ENCODE measurements around the gene DOCK11.
A peak's percentile ranks its signal among the peaks of the same experiment; 100 is the strongest.

DOCK11 gene

DNA sequence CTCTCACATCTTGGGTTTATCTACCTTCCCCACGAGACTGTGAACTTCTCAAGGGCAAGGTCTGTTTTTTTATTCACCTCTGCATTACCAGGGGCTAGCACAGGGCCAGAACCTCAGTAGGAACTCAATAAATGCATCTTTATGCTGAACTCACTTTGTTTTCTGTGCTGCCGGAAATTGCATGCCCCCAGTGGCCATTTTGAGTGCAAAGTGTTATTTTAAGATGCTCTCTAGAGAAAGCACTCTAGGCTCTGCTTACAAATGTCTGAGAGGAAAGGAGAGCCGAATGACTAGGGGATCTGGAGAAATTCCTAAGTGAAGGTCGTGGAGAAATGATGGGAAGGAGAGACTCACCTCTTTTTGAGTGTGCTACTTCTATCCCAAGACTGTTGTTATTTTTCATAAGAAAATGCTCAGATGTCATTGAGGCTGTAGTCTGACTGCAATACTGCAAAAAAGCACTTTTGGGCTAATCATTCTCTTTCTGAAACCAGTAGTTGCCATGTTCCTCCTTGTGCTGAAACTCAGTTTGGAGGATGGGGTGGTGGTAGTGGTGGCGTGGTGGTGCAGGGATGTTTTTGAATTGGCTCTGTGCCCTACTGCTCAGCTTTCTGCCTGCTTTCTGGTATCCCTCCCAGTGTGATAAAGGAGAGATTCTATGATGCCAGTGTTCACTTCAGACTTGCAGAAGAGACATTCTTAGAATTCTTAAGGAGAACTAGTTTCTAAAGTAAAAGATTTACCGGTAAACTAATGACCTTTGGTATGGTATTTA, 41.3 kb downstream of the DOCK11 start:
- no peak overlapping the region for H3K9ac ChIP-seq (ENCODE audit: low read depth, low read length)
- peaks cover 12% of the 10 kb centered on the region for H3K4me1 ChIP-seq (ENCODE audit: control insufficient read depth, insufficient read depth, low read length)
- H3K4me2 ChIP-seq (ENCODE audit: low read length), result peak overlapping the region; percentile 5
- no peaks in the 10 kb centered on the region for H3K36me3 ChIP-seq (ENCODE audit: insufficient read depth, low read length)
- H3K27me3 ChIP-seq (ENCODE audit: control insufficient read depth, insufficient read depth, low read length), result no peaks in the 10 kb centered on the region
- H3K4me3 ChIP-seq (ENCODE audit: low read length), result no peak overlapping the region
- H3K9me3 ChIP-seq (replicated peaks; ENCODE audit: low read length), result no peaks in the 10 kb centered on the region

DNA sequence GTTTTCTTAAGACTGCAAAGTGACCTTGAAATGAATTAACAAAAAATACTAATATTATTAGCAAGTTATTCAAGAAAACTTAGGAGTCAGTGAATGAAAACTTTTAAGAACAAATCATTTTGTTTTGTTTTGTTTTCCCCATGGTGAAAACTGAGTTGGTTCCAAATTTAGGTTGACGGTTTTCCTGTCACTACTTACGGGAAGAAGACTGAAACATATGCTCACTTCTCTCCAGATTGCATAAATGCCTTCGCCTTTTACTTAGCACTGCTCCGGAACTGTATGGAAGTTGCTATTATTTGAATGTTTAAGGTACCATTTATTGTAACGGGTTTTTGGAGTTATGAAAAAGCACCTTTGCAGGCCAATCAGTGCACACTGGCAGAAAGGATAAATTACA, 42.8 kb downstream of the DOCK11 start:
- Histone ChIP-seq H3K4me2 (ENCODE audit: low read length) (no peak overlapping the region), H3K36me3 (ENCODE audit: insufficient read depth, low read length) (no peaks in the 10 kb centered on the region), H3K9ac (ENCODE audit: low read depth, low read length) (no peak overlapping the region), H3K9me3 (replicated peaks; ENCODE audit: low read length) (no peaks in the 10 kb centered on the region), H3K4me3 (ENCODE audit: low read length) (no peak overlapping the region), H3K4me1 (ENCODE audit: control insufficient read depth, insufficient read depth, low read length) (peaks cover 12% of the 10 kb centered on the region), H3K27me3 (ENCODE audit: control insufficient read depth, insufficient read depth, low read length) (no peaks in the 10 kb centered on the region)

DNA sequence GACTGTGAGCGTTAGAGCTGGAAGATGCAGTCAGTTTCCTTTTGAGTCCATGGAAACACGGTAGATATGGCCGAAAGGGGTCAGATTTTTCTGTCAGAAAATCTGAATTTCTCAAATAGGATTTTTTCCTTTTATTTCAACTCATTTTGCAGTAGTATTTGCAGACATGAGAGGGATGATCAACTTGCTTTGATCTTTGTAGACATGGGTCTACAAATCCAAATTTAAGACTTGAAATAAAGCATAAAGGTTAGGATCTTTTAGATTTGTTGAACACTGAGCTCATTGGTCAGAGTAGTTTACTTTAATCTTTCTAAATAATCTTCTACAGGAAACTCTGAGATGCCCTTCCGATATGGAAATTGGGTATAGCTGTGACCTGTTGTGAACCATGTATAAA, 44.7 kb downstream of the DOCK11 start:
- Histone ChIP-seq H3K36me3 (ENCODE audit: insufficient read depth, low read length) (no peaks in the 10 kb centered on the region), H3K27me3 (ENCODE audit: control insufficient read depth, insufficient read depth, low read length) (no peaks in the 10 kb centered on the region), H3K4me2 (ENCODE audit: low read length) (no peak overlapping the region), H3K9ac (ENCODE audit: low read depth, low read length) (no peak overlapping the region), H3K9me3 (replicated peaks; ENCODE audit: low read length) (no peaks in the 10 kb centered on the region), H3K4me3 (ENCODE audit: low read length) (no peak overlapping the region), H3K4me1 (ENCODE audit: control insufficient read depth, insufficient read depth, low read length) (peaks cover 7% of the 10 kb centered on the region)

DNA sequence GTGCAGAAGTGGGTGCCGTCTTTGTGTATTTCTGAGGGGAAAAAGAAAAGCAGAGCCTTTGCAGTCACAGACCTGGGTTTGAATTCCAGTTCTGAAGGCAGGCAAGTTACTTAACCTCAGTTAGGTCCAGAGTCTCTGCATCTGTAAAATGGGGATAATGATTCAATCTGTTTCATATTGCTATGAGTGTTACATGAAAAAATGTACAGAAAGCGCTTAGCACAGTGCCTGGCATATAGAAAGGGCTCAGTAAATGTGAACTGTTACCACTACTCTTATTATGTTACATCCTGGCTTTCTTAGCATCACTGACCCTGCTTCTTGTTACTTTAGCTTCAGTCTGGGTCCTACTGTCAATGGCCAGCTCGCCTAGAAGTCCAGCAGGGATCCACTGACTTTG, 45.9 kb downstream of the DOCK11 start:
- H3K27me3 ChIP-seq (ENCODE audit: control insufficient read depth, insufficient read depth, low read length), result no peaks in the 10 kb centered on the region
- H3K36me3 ChIP-seq (ENCODE audit: insufficient read depth, low read length), result no peaks in the 10 kb centered on the region
- H3K4me3 ChIP-seq (ENCODE audit: low read length), result no peak overlapping the region
- peaks cover 12% of the 10 kb centered on the region for H3K4me1 ChIP-seq (ENCODE audit: control insufficient read depth, insufficient read depth, low read length)
- H3K4me2 ChIP-seq (ENCODE audit: low read length), result no peak overlapping the region
- H3K9me3 ChIP-seq (replicated peaks; ENCODE audit: low read length), result no peaks in the 10 kb centered on the region
- H3K9ac ChIP-seq (ENCODE audit: low read depth, low read length), result no peak overlapping the region

DNA sequence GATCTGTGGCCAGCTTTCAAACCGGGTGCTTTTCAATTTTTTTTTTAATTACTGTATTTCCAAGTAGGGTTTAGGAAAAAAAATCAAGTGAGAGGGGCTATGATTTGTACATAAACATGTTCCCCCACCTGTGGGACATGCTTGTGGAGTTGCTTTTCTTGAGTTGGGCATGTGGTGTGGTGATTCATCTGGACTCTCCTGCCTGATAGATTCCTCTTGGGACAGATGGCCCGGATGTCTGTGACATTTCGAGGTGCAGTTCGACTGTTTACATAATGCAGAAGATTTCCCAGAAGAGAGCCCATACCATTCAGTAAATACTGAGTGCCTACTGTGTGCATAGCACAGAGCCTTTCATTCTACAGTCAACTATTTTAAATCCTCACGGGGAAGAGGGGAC, 49.9 kb downstream of the DOCK11 start:
- Histone ChIP-seq H3K4me1 (ENCODE audit: control insufficient read depth, insufficient read depth, low read length) (peaks cover 7% of the 10 kb centered on the region), H3K4me2 (ENCODE audit: low read length) (no peak overlapping the region), H3K9ac (ENCODE audit: low read depth, low read length) (no peak overlapping the region), H3K27me3 (ENCODE audit: control insufficient read depth, insufficient read depth, low read length) (no peaks in the 10 kb centered on the region), H3K36me3 (ENCODE audit: insufficient read depth, low read length) (no peaks in the 10 kb centered on the region), H3K9me3 (replicated peaks; ENCODE audit: low read length) (no peaks in the 10 kb centered on the region), H3K4me3 (ENCODE audit: low read length) (no peak overlapping the region)

DNA sequence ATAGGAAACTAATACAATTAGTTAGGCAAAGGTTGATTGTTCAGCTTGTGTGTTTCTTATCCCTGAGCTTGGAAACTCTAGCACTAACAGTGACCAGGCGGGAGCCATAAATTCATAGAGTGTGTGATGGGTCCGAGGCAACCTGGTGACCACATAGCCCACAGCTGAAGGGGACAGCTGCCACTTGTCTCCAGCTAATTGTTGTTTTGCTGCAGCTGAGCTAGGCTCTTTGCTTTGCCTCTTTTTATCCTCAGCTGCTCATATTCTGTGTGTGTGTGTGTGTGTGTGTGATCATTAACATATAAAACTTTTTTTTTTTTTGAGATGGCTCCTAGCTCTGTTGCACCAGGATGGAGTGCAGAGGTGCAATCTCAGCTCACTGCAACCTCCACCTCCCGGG, 53.2 kb downstream of the DOCK11 start:
- no peak overlapping the region for H3K4me2 ChIP-seq (ENCODE audit: low read length)
- no peak overlapping the region for H3K9ac ChIP-seq (ENCODE audit: low read depth, low read length)
- H3K4me3 ChIP-seq (ENCODE audit: low read length), result no peak overlapping the region
- H3K4me1 ChIP-seq (ENCODE audit: control insufficient read depth, insufficient read depth, low read length), result peaks cover 11% of the 10 kb centered on the region
- no peaks in the 10 kb centered on the region for H3K27me3 ChIP-seq (ENCODE audit: control insufficient read depth, insufficient read depth, low read length)
- H3K36me3 ChIP-seq (ENCODE audit: insufficient read depth, low read length), result no peaks in the 10 kb centered on the region
- no peaks in the 10 kb centered on the region for H3K9me3 ChIP-seq (replicated peaks; ENCODE audit: low read length)

DNA sequence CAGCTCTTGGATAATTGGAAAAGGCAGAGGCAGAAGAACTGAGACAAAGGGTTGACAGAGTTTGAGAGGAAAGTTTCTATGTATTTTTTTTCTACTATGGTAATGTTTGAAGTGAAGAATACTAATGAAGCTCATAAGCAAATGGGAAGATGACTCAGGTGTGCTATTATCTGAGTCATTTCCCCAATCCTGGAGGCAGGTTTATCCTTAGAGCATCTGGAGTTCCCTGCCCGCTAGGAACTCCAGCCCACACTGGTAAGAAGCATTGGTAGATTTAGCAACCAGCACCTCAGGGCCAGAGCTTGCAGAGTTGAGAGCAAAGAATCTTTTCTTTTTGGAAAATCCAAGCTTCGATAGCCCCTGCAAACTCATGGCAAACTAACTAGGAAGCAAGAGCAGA, 55.2 kb downstream of the DOCK11 start:
- Histone ChIP-seq H3K4me2 (ENCODE audit: low read length) (no peak overlapping the region), H3K4me1 (ENCODE audit: control insufficient read depth, insufficient read depth, low read length) (peaks cover 8% of the 10 kb centered on the region), H3K27me3 (ENCODE audit: control insufficient read depth, insufficient read depth, low read length) (no peaks in the 10 kb centered on the region), H3K36me3 (ENCODE audit: insufficient read depth, low read length) (no peaks in the 10 kb centered on the region), H3K4me3 (ENCODE audit: low read length) (no peak overlapping the region), H3K9me3 (replicated peaks; ENCODE audit: low read length) (no peaks in the 10 kb centered on the region), H3K9ac (ENCODE audit: low read depth, low read length) (no peak overlapping the region)

DNA sequence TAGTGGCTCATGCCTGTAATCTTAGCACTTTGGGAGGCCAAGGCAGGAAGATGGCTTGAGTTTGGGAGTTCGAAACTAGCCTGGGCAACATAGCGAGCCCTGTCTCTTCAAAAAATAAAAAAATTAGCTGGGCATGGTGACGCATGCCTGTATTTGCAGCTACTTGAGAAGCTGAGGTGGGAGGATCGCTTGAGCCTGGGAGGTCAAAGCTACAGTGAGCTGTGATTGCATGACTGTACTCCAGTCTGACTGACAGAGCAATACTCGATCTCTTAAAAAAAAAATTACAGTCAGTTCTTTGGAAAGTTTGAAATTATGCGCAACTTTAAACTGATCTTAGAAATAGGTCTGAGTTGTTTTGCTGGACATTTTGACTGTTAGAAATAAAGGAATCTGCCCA, 55.8 kb downstream of the DOCK11 start:
- H3K9ac ChIP-seq (ENCODE audit: low read depth, low read length), result no peak overlapping the region
- H3K4me2 ChIP-seq (ENCODE audit: low read length), result no peak overlapping the region
- no peaks in the 10 kb centered on the region for H3K27me3 ChIP-seq (ENCODE audit: control insufficient read depth, insufficient read depth, low read length)
- H3K4me3 ChIP-seq (ENCODE audit: low read length), result no peak overlapping the region
- peaks cover 6% of the 10 kb centered on the region for H3K4me1 ChIP-seq (ENCODE audit: control insufficient read depth, insufficient read depth, low read length)
- H3K36me3 ChIP-seq (ENCODE audit: insufficient read depth, low read length), result no peaks in the 10 kb centered on the region
- no peaks in the 10 kb centered on the region for H3K9me3 ChIP-seq (replicated peaks; ENCODE audit: low read length)

DNA sequence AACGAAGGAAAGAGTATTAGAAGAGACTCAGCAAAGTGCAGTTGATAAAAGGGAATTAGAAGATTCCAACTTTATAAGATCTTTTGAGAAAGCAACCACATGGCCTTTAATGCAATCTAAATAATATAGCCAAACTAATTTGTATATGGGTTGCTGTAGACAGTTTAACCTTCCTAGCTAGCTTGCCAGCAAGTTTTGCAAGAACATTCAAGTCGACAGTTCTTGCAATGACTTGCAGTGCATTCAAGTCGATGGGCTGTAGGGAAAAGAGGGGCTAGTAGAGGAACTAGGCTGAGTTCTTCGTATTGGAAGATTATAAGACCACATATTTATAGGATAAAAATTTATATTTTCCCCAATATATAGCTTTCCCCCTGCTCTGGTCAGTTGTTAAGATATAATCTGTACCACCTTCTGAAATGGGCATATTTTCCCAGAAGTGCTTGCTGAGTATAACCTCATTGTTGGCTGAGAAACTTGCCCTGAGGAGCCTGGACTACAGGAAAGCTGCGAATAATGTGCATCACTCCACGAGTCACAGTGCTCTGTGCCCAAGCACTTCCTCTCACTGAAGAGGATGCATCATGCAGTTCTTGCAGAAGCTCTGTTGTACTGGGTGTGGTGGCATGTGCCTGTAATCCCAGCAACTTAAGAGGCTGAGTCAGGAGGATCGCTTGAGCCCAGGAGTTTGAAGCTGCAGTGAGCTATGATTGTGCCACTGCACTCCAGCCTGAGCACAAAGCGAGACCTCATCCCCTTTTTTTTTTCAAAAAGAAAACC, 56.7 kb downstream of the DOCK11 start:
- Histone ChIP-seq H3K4me2 (ENCODE audit: low read length) (no peak overlapping the region), H3K4me1 (ENCODE audit: control insufficient read depth, insufficient read depth, low read length) (peaks cover 4% of the 10 kb centered on the region), H3K9me3 (replicated peaks; ENCODE audit: low read length) (no peaks in the 10 kb centered on the region), H3K4me3 (ENCODE audit: low read length) (no peak overlapping the region), H3K9ac (ENCODE audit: low read depth, low read length) (no peak overlapping the region), H3K27me3 (ENCODE audit: control insufficient read depth, insufficient read depth, low read length) (no peaks in the 10 kb centered on the region), H3K36me3 (ENCODE audit: insufficient read depth, low read length) (no peaks in the 10 kb centered on the region)

DNA sequence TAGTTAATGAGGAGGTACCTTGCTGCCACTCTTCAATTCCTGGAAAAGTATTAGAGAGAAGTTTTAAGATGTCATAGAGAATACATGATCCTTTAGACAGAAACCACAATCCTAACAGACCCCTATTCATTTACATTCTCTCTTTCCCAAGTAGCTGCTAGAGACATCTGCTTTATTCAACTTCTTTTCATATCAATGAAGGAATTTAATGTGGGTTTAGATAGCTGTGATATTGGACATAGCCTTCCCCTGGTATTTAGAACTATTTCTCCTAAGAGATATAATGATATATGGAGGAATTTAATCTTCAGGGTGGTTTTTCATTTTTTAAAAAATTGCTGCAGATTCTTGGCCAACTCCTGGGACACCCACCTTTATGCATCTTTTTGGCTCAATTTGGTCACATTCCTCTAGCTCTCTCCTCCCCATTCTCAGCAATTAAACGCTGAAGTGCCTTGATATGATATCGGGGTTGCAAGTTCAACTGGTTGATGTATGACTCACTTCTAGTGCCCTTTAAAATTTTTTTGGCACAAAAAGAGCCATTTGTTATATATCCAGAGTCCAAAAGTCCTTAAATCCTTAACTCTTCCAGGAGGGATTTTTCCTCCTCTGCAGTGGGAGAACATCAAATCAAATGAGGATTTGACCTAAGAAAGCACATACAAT, 57.6 kb downstream of the DOCK11 start:
- H3K4me3 ChIP-seq (ENCODE audit: low read length), result no peak overlapping the region
- H3K27me3 ChIP-seq (ENCODE audit: control insufficient read depth, insufficient read depth, low read length), result no peaks in the 10 kb centered on the region
- no peak overlapping the region for H3K4me2 ChIP-seq (ENCODE audit: low read length)
- H3K36me3 ChIP-seq (ENCODE audit: insufficient read depth, low read length), result no peaks in the 10 kb centered on the region
- no peak overlapping the region for H3K9ac ChIP-seq (ENCODE audit: low read depth, low read length)
- no peaks in the 10 kb centered on the region for H3K9me3 ChIP-seq (replicated peaks; ENCODE audit: low read length)
- H3K4me1 ChIP-seq (ENCODE audit: control insufficient read depth, insufficient read depth, low read length), result peaks cover 4% of the 10 kb centered on the region

DNA sequence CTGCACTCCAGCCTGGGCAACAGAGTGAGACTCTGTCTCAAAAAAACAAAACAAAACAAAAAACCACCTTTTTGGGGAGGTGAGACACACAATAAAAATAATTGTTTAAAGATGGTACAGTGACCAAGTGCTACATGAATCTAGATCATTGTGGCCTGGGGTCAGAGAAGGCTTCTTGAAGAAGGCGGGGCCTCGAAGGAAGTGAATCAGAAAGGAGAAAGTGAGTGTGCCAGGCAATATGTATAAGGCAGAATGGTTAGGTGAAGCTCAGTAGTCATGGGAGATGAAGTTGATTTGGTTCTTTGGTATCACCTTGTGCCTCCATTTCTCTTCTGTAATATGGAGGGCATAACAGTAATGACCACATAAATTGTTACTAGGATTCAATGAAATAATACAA, 58.9 kb downstream of the DOCK11 start:
- Histone ChIP-seq H3K36me3 (ENCODE audit: insufficient read depth, low read length) (no peaks in the 10 kb centered on the region), H3K4me3 (ENCODE audit: low read length) (no peak overlapping the region), H3K9ac (ENCODE audit: low read depth, low read length) (no peak overlapping the region), H3K4me2 (ENCODE audit: low read length) (no peak overlapping the region), H3K4me1 (ENCODE audit: control insufficient read depth, insufficient read depth, low read length) (peaks cover 4% of the 10 kb centered on the region), H3K9me3 (replicated peaks; ENCODE audit: low read length) (no peaks in the 10 kb centered on the region), H3K27me3 (ENCODE audit: control insufficient read depth, insufficient read depth, low read length) (no peaks in the 10 kb centered on the region)

Data from skeletal muscle satellite cell (primary cell).